ENCODE measurements around the gene TLR9. TPM values are rescaled to one million over a fixed set of nuclear protein-coding genes. Genes with fewer than 3 reads are reported as not detected.

Gene TLR9
- total RNA-seq, 1 experiment from 2014 or later, result not detected

DNA sequence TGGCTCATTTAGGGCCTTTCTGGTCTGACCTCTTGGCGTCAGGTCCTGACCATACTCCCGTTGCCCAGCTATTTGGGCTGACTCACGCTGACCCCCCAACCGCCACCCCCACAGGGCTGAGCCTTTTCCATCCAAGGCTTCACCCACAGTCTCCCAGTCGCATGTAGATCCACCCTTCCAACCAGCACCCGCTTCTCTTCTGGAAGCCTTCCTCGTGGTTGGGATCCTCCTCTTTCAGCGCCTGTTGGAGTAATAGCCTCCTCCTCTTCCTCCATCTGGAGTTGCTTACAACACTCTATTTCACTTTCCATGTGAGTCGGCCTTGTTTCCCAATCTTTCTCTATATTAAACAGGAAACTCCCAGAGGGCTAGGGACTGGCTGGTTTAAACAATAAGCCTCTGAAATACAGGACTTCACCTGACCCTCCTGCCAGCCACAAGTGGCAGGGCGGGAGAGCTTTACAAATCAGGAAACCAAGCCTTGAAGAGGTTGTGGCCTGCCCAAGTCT, 29.6 kb downstream of the TLR9 start:
- CTCF ChIA-PET, result interaction anchor here (0.5 to 2.6 kb wide), 2 partner anchors 23 to 25 kb away, joined by 3 to 8 read pairs; no protein-coding TSS in a partner anchor
- no peak overlapping the region for H3K27ac Mint-ChIP-seq
- H3K4me3 Mint-ChIP-seq, result no peak overlapping the region
- DNase-seq (ENCODE audit: low spot score) (no peak), ATAC-seq (no peak)
- H3K9me3 Mint-ChIP-seq, result no peaks in the 10 kb centered on the region
- POLR2A ChIA-PET, result no interaction called here
- peaks cover 11% of the 10 kb centered on the region for H3K27me3 Mint-ChIP-seq (ENCODE audit: low read depth)
- peaks cover 15% of the 10 kb centered on the region for H3K4me1 Mint-ChIP-seq
- H3K36me3 Mint-ChIP-seq, result peaks cover 6% of the 10 kb centered on the region
- no peak for TF ChIP-seq CREB1 (CRISPR knock-in tag; IDR thresholded peaks at IDR 0.05)
- no peak for TF ChIP-seq ZNF396 (CRISPR knock-in tag; IDR thresholded peaks at IDR 0.05; ENCODE audit: borderline replicate concordance)
- TF ChIP-seq, protein P1, sequence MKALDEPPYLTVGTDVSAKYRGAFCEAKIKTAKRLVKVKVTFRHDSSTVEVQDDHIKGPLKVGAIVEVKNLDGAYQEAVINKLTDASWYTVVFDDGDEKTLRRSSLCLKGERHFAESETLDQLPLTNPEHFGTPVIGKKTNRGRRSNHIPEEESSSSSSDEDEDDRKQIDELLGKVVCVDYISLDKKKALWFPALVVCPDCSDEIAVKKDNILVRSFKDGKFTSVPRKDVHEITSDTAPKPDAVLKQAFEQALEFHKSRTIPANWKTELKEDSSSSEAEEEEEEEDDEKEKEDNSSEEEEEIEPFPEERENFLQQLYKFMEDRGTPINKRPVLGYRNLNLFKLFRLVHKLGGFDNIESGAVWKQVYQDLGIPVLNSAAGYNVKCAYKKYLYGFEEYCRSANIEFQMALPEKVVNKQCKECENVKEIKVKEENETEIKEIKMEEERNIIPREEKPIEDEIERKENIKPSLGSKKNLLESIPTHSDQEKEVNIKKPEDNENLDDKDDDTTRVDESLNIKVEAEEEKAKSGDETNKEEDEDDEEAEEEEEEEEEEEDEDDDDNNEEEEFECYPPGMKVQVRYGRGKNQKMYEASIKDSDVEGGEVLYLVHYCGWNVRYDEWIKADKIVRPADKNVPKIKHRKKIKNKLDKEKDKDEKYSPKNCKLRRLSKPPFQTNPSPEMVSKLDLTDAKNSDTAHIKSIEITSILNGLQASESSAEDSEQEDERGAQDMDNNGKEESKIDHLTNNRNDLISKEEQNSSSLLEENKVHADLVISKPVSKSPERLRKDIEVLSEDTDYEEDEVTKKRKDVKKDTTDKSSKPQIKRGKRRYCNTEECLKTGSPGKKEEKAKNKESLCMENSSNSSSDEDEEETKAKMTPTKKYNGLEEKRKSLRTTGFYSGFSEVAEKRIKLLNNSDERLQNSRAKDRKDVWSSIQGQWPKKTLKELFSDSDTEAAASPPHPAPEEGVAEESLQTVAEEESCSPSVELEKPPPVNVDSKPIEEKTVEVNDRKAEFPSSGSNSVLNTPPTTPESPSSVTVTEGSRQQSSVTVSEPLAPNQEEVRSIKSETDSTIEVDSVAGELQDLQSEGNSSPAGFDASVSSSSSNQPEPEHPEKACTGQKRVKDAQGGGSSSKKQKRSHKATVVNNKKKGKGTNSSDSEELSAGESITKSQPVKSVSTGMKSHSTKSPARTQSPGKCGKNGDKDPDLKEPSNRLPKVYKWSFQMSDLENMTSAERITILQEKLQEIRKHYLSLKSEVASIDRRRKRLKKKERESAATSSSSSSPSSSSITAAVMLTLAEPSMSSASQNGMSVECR (CRISPR knock-in tag; IDR thresholded peaks at IDR 0.05; ENCODE audit: borderline replicate concordance), result no peak
- TF ChIP-seq ZNF232 (CRISPR knock-in tag; IDR thresholded peaks at IDR 0.05), result no peak
- TF ChIP-seq, protein P2, sequence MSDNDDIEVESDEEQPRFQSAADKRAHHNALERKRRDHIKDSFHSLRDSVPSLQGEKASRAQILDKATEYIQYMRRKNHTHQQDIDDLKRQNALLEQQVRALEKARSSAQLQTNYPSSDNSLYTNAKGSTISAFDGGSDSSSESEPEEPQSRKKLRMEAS (CRISPR knock-in tag; IDR thresholded peaks at IDR 0.05), result no peak
- TF ChIP-seq, protein P3, sequence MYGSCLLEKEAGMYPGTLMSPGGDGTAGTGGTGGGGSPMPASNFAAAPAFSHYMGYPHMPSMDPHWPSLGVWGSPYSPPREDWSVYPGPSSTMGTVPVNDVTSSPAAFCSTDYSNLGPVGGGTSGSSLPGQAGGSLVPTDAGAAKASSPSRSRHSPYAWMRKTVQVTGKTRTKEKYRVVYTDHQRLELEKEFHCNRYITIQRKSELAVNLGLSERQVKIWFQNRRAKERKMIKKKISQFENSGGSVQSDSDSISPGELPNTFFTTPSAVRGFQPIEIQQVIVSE (CRISPR knock-in tag; IDR thresholded peaks at IDR 0.05; ENCODE audit: borderline replicate concordance), result no peak
- TF ChIP-seq, protein P4, sequence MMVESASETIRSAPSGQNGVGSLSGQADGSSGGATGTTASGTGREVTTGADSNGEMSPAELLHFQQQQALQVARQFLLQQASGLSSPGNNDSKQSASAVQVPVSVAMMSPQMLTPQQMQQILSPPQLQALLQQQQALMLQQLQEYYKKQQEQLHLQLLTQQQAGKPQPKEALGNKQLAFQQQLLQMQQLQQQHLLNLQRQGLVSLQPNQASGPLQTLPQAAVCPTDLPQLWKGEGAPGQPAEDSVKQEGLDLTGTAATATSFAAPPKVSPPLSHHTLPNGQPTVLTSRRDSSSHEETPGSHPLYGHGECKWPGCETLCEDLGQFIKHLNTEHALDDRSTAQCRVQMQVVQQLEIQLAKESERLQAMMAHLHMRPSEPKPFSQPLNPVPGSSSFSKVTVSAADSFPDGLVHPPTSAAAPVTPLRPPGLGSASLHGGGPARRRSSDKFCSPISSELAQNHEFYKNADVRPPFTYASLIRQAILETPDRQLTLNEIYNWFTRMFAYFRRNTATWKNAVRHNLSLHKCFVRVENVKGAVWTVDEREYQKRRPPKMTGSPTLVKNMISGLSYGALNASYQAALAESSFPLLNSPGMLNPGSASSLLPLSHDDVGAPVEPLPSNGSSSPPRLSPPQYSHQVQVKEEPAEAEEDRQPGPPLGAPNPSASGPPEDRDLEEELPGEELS (CRISPR knock-in tag; IDR thresholded peaks at IDR 0.05), result no peak
- TF ChIP-seq TEAD1 (CRISPR knock-in tag; IDR thresholded peaks at IDR 0.05), result no peak
- TF ChIP-seq, protein P5, sequence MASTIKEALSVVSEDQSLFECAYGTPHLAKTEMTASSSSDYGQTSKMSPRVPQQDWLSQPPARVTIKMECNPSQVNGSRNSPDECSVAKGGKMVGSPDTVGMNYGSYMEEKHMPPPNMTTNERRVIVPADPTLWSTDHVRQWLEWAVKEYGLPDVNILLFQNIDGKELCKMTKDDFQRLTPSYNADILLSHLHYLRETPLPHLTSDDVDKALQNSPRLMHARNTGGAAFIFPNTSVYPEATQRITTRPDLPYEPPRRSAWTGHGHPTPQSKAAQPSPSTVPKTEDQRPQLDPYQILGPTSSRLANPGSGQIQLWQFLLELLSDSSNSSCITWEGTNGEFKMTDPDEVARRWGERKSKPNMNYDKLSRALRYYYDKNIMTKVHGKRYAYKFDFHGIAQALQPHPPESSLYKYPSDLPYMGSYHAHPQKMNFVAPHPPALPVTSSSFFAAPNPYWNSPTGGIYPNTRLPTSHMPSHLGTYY (CRISPR knock-in tag; IDR thresholded peaks at IDR 0.05), result no peak
- TF ChIP-seq, protein P6, sequence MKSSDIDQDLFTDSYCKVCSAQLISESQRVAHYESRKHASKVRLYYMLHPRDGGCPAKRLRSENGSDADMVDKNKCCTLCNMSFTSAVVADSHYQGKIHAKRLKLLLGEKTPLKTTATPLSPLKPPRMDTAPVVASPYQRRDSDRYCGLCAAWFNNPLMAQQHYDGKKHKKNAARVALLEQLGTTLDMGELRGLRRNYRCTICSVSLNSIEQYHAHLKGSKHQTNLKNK (CRISPR knock-in tag; IDR thresholded peaks at IDR 0.05), result no peak
- no peak for TF ChIP-seq JAZF1 (CRISPR knock-in tag; IDR thresholded peaks at IDR 0.05)
- TF ChIP-seq, protein P7, sequence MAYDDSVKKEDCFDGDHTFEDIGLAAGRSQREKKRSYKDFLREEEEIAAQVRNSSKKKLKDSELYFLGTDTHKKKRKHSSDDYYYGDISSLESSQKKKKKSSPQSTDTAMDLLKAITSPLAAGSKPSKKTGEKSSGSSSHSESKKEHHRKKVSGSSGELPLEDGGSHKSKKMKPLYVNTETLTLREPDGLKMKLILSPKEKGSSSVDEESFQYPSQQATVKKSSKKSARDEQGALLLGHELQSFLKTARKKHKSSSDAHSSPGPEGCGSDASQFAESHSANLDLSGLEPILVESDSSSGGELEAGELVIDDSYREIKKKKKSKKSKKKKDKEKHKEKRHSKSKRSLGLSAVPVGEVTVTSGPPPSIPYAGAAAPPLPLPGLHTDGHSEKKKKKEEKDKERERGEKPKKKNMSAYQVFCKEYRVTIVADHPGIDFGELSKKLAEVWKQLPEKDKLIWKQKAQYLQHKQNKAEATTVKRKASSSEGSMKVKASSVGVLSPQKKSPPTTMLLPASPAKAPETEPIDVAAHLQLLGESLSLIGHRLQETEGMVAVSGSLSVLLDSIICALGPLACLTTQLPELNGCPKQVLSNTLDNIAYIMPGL (CRISPR knock-in tag; IDR thresholded peaks at IDR 0.05), result no peak
- TF ChIP-seq ZNF263 (CRISPR knock-in tag; IDR thresholded peaks at IDR 0.05; ENCODE audit: low read depth), result no peak
- TF ChIP-seq, protein P8, sequence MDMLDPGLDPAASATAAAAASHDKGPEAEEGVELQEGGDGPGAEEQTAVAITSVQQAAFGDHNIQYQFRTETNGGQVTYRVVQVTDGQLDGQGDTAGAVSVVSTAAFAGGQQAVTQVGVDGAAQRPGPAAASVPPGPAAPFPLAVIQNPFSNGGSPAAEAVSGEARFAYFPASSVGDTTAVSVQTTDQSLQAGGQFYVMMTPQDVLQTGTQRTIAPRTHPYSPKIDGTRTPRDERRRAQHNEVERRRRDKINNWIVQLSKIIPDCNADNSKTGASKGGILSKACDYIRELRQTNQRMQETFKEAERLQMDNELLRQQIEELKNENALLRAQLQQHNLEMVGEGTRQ (CRISPR knock-in tag; IDR thresholded peaks at IDR 0.05), result no peak
- TF ChIP-seq CREM (CRISPR knock-in tag; IDR thresholded peaks at IDR 0.05), result no peak
- TF ChIP-seq, protein P9, sequence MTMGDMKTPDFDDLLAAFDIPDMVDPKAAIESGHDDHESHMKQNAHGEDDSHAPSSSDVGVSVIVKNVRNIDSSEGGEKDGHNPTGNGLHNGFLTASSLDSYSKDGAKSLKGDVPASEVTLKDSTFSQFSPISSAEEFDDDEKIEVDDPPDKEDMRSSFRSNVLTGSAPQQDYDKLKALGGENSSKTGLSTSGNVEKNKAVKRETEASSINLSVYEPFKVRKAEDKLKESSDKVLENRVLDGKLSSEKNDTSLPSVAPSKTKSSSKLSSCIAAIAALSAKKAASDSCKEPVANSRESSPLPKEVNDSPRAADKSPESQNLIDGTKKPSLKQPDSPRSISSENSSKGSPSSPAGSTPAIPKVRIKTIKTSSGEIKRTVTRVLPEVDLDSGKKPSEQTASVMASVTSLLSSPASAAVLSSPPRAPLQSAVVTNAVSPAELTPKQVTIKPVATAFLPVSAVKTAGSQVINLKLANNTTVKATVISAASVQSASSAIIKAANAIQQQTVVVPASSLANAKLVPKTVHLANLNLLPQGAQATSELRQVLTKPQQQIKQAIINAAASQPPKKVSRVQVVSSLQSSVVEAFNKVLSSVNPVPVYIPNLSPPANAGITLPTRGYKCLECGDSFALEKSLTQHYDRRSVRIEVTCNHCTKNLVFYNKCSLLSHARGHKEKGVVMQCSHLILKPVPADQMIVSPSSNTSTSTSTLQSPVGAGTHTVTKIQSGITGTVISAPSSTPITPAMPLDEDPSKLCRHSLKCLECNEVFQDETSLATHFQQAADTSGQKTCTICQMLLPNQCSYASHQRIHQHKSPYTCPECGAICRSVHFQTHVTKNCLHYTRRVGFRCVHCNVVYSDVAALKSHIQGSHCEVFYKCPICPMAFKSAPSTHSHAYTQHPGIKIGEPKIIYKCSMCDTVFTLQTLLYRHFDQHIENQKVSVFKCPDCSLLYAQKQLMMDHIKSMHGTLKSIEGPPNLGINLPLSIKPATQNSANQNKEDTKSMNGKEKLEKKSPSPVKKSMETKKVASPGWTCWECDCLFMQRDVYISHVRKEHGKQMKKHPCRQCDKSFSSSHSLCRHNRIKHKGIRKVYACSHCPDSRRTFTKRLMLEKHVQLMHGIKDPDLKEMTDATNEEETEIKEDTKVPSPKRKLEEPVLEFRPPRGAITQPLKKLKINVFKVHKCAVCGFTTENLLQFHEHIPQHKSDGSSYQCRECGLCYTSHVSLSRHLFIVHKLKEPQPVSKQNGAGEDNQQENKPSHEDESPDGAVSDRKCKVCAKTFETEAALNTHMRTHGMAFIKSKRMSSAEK (CRISPR knock-in tag; IDR thresholded peaks at IDR 0.05; ENCODE audit: borderline replicate concordance), result no peak
